ENCODE data around the gene UNC13C.

DNA sequence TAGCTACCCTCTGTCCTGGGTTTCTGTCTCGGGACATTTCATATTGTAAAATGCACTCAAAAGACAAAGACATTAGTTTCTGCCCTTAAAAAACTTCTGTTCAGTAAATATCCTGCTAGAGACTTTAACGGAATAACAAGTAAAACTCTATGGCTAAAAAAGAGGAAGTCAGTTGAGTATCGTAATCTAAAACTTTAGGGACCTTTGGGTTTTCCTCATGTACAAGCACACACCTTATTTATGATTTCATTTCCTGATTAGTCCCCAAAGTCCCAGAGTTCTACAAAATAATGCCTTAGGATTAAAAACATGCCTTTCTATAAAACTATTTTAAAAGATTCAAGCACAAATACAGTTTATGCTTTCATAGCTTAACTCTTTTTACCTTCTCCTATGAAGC, 585.9 kb downstream of the UNC13C start:
- TF ChIP-seq CEBPB (IDR thresholded peaks at IDR 0.05) (no peak), RAD21 (IDR thresholded peaks at IDR 0.05; ENCODE audit: low read depth) (no peak), TAF1 (IDR thresholded peaks at IDR 0.05; ENCODE audit: low read depth) (no peak), EP300 (IDR thresholded peaks at IDR 0.05; ENCODE audit: borderline replicate concordance) (no peak), FOXM1 (IDR thresholded peaks at IDR 0.05; ENCODE audit: borderline replicate concordance, low read depth) (no peak), EGR1 (IDR thresholded peaks at IDR 0.05) (no peak), REST (IDR thresholded peaks at IDR 0.05; ENCODE audit: low read depth) (no peak), TCF12 (IDR thresholded peaks at IDR 0.05; ENCODE audit: low read depth) (no peak)

All from Ishikawa (cell line).